Type B pancreatic cell (in vitro differentiated cells): ENCODE data around the gene ALCAM. TPM values are rescaled to one million over a fixed set of nuclear protein-coding genes. Genes with fewer than 3 reads are reported as not detected.
A peak's percentile ranks its signal among the peaks of the same experiment; 100 is the strongest.
"Not testable (repeated sequence)": the region's sequence is repeated elsewhere in the genome, so short reads cannot be mapped to it uniquely, and the experiment has no call there.

Experiments
- DNase-seq: peaks from one replicate; pipeline ENCODE4 v3.0.0; 2021; ENCODE audit warnings: mixed read lengths; ENCODE audit not compliant: unreplicated experiment; ENCODE audit errors: extremely low spot score
- H3K27ac Mint-ChIP-seq: 2 replicates; pipeline ENCODE4 v1.8.0; 2021; ENCODE audit warnings: mild to moderate bottlenecking, mixed read lengths
- H3K27me3 Mint-ChIP-seq: 2 replicates; pipeline ENCODE4 v1.8.0; 2021; ENCODE audit warnings: mixed read lengths
- H3K36me3 Mint-ChIP-seq: 2 replicates; pipeline ENCODE4 v1.8.0; 2021; ENCODE audit warnings: mixed read lengths
- H3K4me1 Mint-ChIP-seq: one replicate; pipeline ENCODE4 v1.8.0; 2021; ENCODE audit warnings: mixed read lengths; ENCODE audit not compliant: unreplicated experiment
- H3K4me3 Mint-ChIP-seq: 2 replicates; pipeline ENCODE4 v1.8.0; 2021; ENCODE audit warnings: mild to moderate bottlenecking, mixed read lengths
- H3K9me3 Mint-ChIP-seq: 2 replicates; pipeline ENCODE4 v1.8.0; 2021; ENCODE audit warnings: mixed read lengths
- CTCF ChIP-seq: fragments of 200-600 bp; sonication (generic); conservative IDR thresholded peaks from 2 replicates; pipeline ENCODE4 v1.5.0; 2021; ENCODE audit warnings: antibody characterized with exemption, mild to moderate bottlenecking
- total RNA-seq: library from RNA; stranded (reverse); gene quantifications from 2 replicates; pipeline ENCODE4 v1.2.1, GENCODE V29; 2021; ENCODE audit warnings: low replicate concordance

Gene ALCAM
- total RNA-seq, 1 donor from 2014 or later, result 101 TPM

GRCh38 chr3:105385179-105385578 lies 18.5 kb downstream of the ALCAM start:
- peaks cover 18% of the 10 kb centered on the region for H3K36me3 Mint-ChIP-seq
- peaks cover 6% of the 10 kb centered on the region for H3K4me1 Mint-ChIP-seq
- H3K9me3 Mint-ChIP-seq, result peaks cover 5% of the 10 kb centered on the region
- DNase-seq, result no peak
- no peak overlapping the region for H3K27ac Mint-ChIP-seq
- no peak for TF ChIP-seq CTCF
- H3K4me3 Mint-ChIP-seq, result no peak overlapping the region
- H3K27me3 Mint-ChIP-seq, result no peaks in the 10 kb centered on the region

- H3K4me3 Mint-ChIP-seq, result no peak overlapping the region
- no peaks in the 10 kb centered on the region for H3K27me3 Mint-ChIP-seq
- no peak overlapping the region for H3K27ac Mint-ChIP-seq
- no peak for TF ChIP-seq CTCF
- H3K36me3 Mint-ChIP-seq, result peaks cover 23% of the 10 kb centered on the region
- H3K4me1 Mint-ChIP-seq, result peaks cover 6% of the 10 kb centered on the region
- no peak for DNase-seq
- peaks cover 10% of the 10 kb centered on the region for H3K9me3 Mint-ChIP-seq
Observed at GRCh38 chr3:105385819-105386508, 19.3 kb downstream of the ALCAM start.

- no peak for DNase-seq
- Mint-ChIP-seq H3K4me3 (no peak overlapping the region), H3K27ac (peak overlapping the region; percentile 27), H3K9me3 (peaks cover 10% of the 10 kb centered on the region), H3K27me3 (no peaks in the 10 kb centered on the region), H3K4me1 (peaks cover 6% of the 10 kb centered on the region), H3K36me3 (peaks cover 28% of the 10 kb centered on the region)
- no peak for TF ChIP-seq CTCF
Observed at GRCh38 chr3:105387122-105387751, 20.5 kb downstream of the ALCAM start.

GRCh38 chr3:105388176-105388575 lies 21.5 kb downstream of the ALCAM start:
- H3K36me3 Mint-ChIP-seq, result peaks cover 21% of the 10 kb centered on the region
- DNase-seq, result no peak
- no peak overlapping the region for H3K27ac Mint-ChIP-seq
- TF ChIP-seq CTCF, result no peak
- H3K9me3 Mint-ChIP-seq, result peaks cover 6% of the 10 kb centered on the region
- H3K4me1 Mint-ChIP-seq, result peaks cover 6% of the 10 kb centered on the region
- no peak overlapping the region for H3K4me3 Mint-ChIP-seq
- no peaks in the 10 kb centered on the region for H3K27me3 Mint-ChIP-seq

DNA sequence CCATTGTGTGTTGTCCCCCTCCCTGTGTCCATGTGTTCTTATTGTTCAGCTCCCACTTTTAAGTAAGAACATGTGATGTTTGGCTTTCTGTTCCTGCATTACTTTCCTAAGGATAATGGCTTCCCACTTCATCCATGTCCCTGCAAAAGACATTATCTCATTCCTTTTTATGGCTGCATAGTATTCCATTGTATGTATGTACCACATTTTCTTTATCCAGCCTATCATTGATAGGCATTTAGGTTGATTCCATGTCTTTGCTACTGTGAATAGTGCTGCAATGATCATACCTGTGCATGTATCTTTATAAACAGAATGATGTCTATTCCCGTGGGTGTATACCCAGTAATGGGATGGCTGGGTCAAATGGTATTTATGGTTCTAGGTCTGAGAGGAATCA lies 23.1 kb downstream of the ALCAM start:
- H3K9me3 Mint-ChIP-seq, H3K4me1 Mint-ChIP-seq, H3K27me3 Mint-ChIP-seq, H3K4me3 Mint-ChIP-seq, H3K27ac Mint-ChIP-seq, DNase-seq: not testable (repeated sequence)
- peaks cover 20% of the 10 kb centered on the region for H3K36me3 Mint-ChIP-seq

DNA sequence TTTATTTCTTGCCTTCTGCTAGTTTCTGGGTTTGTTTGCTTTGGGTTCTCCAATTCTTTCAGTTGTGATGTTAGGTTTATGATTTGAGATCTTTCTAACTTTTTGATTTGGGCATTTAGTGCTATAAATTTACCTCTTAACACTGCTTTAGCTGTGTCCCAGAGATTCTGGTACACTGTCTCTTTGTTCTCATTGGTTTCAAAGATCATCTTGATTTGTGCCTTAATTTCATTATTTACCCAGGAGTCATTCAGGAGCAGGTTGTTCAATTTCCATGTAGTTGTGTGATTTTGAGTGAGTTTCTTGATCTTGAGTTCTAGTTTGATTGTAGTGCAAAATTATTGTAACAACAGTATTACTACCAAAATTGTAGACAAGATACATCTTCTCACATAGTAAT lies 25.9 kb downstream of the ALCAM start:
- H3K27me3 Mint-ChIP-seq, DNase-seq, H3K9me3 Mint-ChIP-seq, H3K27ac Mint-ChIP-seq, H3K4me1 Mint-ChIP-seq, H3K4me3 Mint-ChIP-seq: not testable (repeated sequence)
- peaks cover 20% of the 10 kb centered on the region for H3K36me3 Mint-ChIP-seq
